GM10248 (cell line): ENCODE results near the gene ZCCHC10.
"Not testable (repeated sequence)": the region's sequence is repeated elsewhere in the genome, so short reads cannot be mapped to it uniquely, and the experiment has no call there.

Experiments used
- CTCF ChIA-PET: fragments of 300-600 bp; sonication (Branson Sonifier 250); formaldehyde crosslinking; extraction: SDS; loops from one replicate; lab custom pipeline; 2021; ENCODE audit warnings: antibody characterized with exemption; lab: Yijun Ruan, JAX
- POLR2A ChIA-PET: fragments of 350-650 bp; sonication (Branson Sonifier 250); formaldehyde crosslinking; extraction: SDS; loops from one replicate; lab custom pipeline; 2020; ENCODE audit warnings: antibody characterized with exemption; lab: Yijun Ruan, JAX
- DNase-seq: peaks from one replicate; pipeline ENCODE4 v3.0.0; 2012; ENCODE audit errors: extremely low spot score
- TF ChIP-seq, protein P1 (sequence below): IDR thresholded peaks from 2 replicates; pipeline ENCODE4 v1.5.1; 2012; ENCODE audit warnings: mild to moderate bottlenecking, low read depth; ENCODE audit errors: extremely low read depth, missing control alignments, control extremely low read depth

The ZCCHC10 gene

DNA sequence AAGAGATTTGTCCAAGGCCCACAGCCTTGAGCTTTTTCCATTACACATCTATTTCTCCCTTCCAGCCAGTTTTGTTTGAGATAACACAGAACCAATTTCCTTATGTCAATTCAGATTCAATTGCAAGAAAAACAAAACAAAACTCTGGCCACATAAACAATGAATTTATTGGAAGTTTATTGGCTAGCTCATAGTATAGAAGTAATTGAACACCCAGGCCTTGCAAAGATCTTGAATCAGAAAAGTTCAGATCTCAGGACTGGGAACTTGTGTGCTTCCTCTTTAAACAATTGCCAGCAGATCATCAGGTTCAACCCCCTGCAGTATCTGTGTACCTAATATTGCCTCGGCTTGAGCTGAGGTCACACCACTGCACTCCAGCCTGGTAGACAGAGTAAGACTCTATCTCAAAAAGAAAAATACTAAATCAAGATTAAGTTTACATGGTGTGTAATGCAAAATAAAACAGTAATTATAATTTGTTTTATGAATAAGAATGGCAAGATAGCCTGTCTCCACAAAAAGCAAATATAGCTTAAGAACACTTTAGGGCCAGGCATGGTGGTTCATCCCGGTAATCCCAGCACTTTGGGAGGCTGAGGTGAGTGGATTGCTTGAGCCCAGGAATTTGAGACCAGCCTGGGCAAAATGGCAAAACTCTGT lies 4.1 kb upstream of the ZCCHC10 start:
- ChIA-PET CTCF (interaction anchor here (0.6 to 1.6 kb wide), 5 partner anchors 8 to 30 kb away, joined by 3 to 4 read pairs (median 4); partner anchors contain the start of gene HSPA4), POLR2A (no interaction called here)
- DNase-seq = no peak
- TF ChIP-seq, protein P1, sequence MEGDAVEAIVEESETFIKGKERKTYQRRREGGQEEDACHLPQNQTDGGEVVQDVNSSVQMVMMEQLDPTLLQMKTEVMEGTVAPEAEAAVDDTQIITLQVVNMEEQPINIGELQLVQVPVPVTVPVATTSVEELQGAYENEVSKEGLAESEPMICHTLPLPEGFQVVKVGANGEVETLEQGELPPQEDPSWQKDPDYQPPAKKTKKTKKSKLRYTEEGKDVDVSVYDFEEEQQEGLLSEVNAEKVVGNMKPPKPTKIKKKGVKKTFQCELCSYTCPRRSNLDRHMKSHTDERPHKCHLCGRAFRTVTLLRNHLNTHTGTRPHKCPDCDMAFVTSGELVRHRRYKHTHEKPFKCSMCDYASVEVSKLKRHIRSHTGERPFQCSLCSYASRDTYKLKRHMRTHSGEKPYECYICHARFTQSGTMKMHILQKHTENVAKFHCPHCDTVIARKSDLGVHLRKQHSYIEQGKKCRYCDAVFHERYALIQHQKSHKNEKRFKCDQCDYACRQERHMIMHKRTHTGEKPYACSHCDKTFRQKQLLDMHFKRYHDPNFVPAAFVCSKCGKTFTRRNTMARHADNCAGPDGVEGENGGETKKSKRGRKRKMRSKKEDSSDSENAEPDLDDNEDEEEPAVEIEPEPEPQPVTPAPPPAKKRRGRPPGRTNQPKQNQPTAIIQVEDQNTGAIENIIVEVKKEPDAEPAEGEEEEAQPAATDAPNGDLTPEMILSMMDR = no peak

DNA sequence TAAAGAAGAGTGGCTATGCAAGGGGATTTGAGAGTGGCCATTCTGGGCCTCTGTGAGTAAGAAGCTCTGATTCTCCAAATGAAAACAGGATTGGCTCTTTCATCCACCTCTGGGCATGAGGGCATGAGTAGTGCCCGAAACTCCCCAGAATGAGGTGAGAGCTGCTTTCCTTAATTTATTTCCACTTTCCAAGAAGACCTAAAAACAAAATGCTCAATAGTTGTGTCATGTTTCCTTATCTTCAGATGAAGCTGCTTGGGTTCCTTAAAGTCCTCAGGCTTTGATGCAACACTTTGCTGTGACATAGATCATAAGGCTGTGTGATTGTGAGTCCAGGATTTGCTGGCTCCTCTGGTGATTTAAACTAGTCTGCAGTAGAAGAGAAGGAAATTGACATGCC lies 3.1 kb upstream of the ZCCHC10 start:
- ChIA-PET CTCF (no interaction called here), POLR2A (interaction anchor here (0.6 to 0.7 kb wide), 2 partner anchors 22 to 31 kb away, joined by 3 to 4 read pairs; partner anchors contain the start of gene HSPA4)
- DNase-seq = no peak
- TF ChIP-seq, protein P1 = no peak

DNA sequence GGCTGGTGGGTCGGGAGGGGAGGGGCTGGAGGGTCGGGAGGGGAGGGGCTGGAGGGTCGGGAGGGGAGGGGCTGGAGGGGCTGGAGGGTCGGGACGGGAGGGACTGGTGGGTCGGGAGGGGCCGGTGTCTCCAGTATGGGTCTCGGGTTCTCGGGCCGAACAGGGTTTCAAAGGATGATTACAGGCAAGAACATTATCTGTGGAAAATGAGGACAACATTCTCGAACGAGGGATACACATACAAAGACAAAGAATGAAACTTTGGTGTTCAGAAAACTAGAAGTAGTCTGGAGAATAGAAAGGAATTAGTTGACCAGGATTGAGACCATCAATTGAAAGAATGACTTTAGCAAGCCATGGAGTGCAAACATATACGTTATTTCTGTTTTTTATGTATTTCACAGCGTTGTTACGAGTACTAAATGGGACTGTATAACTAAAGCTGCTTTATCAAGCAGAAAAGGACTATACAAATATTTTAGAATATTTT lies 360 bp upstream of the ZCCHC10 start:
- TF ChIP-seq, protein P1 = no peak
- DNase-seq = no peak
- ChIA-PET CTCF (interaction anchor here (1.0 kb wide), 1 partner anchor 12 kb away, joined by 3 read pairs; no protein-coding TSS in a partner anchor), POLR2A (no interaction called here)

DNA sequence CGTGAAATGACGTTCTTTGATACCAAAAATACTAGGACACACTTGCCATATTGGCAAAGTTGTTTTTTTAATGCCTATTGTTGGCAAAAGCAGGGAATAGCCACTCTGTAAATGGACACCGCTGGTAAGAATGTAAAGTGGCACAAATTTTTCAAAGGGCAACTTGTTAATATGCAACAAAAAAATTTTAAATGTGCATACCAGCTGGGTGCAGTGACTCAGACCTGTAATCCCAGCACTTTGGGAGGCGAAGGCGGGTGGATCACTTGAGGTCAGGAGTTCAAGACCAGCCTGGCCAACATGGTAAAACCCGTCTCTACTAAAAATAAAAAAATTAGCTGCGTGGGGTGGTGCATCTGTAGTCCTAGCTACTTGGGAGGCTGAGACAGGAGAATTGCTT lies 6.9 kb downstream of the ZCCHC10 start:
- CTCF ChIA-PET = interaction anchor here (1.0 to 1.8 kb wide), 2 partner anchors 13 to 16 kb away, joined by 3 to 4 read pairs; no protein-coding TSS in a partner anchor
- DNase-seq, POLR2A ChIA-PET: not testable (repeated sequence)

DNA sequence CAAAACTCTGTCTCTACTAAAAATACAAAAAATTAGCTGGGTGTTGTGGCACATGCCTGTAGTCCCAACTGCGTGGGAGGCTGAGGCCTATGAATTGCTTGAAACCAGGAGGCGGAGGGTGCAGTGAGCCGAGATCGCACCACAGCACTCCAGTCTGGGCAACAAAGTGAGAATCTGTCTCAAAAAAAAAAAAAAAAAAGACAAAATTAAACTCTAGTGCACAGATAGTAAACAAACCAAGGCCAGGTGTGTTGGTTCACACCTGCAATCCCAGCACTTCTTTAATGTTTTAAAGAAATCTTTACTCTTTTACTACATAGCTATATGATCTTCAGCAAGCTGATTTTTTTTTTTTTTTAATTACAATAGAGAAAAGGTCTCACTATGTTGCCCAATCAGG lies 8.4 kb downstream of the ZCCHC10 start:
- TF ChIP-seq, protein P1 = no peak
- POLR2A ChIA-PET = no interaction called here

DNA sequence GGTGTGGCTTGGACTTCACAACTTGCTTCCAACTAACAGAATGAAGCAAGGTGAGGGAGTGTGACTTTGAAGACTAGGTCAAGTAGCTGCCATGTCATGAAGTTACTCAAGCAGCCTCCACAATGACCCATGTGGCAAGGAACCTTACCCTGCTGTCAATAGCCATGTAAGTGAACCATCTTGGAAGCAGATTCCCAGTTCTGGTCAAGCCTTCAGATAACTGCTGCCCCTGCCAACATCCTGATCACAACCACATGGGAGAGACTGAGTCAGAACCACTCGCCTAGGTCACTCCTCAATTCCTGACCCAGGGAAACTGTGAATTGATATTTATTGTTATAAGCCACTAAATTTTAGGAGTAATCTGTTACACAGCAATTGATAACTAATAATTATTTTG lies 10.9 kb downstream of the ZCCHC10 start:
- CTCF ChIA-PET = no interaction called here

More for the DNA sequence above, 8.4 kb downstream of the ZCCHC10 start:
- CTCF ChIA-PET = no interaction called here
- no peak for DNase-seq

DNA sequence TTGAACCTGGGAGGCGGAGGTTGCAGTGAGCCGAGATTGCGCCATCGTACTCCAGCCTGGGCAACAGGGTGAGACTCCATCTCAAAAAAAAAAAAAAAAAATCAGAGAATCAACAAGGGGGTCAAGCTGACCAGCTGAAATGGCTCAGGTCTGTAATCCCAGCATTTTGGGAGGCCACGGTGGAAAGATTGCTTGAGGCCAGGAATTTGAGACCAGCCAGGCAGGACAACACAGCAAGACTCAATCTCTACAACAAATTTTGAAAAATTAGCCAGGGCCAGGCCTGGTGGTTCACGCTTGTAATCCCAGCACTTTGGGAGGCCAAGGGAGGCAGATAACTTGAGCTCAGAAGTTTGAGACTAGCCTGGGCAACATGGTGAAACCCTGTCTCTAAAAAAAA lies 17.9 kb downstream of the ZCCHC10 start:
- CTCF ChIA-PET = interaction anchor here (0.6 kb wide), 1 partner anchor 13 kb away, joined by 3 read pairs; no protein-coding TSS in a partner anchor

More for the DNA sequence above, 10.9 kb downstream of the ZCCHC10 start:
- no peak for DNase-seq
- POLR2A ChIA-PET = interaction anchor here (0.6 kb wide), 1 partner anchor 1096 kb away, joined by 3 read pairs; no protein-coding TSS in a partner anchor
- TF ChIP-seq, protein P1 = no peak

More for the DNA sequence above, 17.9 kb downstream of the ZCCHC10 start:
- DNase-seq, POLR2A ChIA-PET: not testable (repeated sequence)
